Measurements from ENCODE around the gene SLC7A5. TPM values are rescaled to one million over a fixed set of nuclear protein-coding genes. Genes with fewer than 3 reads are reported as not detected.

Gene SLC7A5
- total RNA-seq, 2 experiments from 2014 or later = 178 to 187 TPM

DNA sequence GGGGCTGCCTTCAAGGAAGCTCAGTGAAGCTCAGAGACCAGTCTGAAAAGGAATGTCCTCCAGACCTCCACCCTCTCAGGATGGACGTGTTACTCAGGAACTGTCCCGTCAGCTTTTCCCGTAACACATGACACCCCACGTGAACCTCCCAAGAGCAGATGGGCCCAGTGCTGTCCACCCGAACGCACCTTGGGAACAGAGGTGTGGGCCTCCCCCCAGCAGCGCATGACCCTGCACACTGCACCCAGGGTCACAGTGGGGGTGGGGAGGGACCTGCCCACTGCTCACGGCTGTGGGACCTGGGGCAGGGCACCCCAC, 21.9 kb downstream of the SLC7A5 start:
- ChIA-PET POLR2A (interaction anchor here (0.8 to 1.8 kb wide), 4 partner anchors 9 to 67 kb away, joined by 3 to 5 read pairs (median 4); no protein-coding TSS in a partner anchor), CTCF (interaction anchor here (1.6 to 12.3 kb wide), 3 partner anchors 23 to 68 kb away, joined by 4 to 286 read pairs (median 18); partner anchors contain the start of gene SLC7A5)
- peaks cover 52% of the 10 kb centered on the region for H3K36me3 Mint-ChIP-seq (ENCODE audit: low read depth)
- H3K9me3 Mint-ChIP-seq = no peaks in the 10 kb centered on the region
- no peaks in the 10 kb centered on the region for H3K27me3 Mint-ChIP-seq
- H3K27ac Mint-ChIP-seq = no peak overlapping the region
- DNase-seq = no peak
- H3K4me1 Mint-ChIP-seq = peaks cover 13% of the 10 kb centered on the region
- no peak overlapping the region for H3K4me3 Mint-ChIP-seq

DNA sequence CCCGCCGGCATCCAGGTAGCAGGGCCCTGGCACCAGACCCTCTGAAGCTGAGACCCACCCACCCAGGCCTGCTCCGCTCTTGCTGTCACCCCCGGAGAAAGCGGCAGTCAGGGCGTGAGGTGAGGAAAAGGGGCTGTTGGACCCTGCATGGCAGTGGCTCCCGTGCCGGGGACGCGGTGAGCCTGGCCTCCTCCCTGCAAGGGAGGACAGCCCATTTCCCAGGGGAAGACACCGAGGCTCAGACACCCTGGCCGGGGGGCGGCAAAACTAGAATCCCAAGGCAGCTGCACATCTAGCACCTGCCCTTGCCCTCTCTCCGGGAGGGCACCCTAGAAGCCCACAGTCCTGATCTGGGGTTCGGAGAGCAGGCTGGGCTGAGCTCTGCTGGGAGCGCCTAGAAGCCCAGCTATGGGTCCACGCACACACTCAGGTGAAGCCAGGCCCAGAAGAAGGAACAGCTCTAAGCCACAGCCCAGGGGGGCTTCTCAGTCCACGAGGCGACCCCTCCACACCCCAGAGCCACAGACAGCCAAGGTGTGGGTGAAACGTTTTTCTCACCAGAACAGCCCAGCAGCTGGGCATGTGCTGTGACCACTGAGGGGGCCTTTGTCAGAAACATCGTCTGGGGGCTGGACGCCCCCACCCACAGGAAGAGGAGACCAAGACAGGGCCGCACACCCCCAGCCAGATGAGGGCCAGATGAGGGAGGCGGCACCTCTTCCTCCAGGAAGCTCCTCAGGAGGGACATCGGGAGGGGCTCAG, 22.4 kb downstream of the SLC7A5 start:
- CTCF ChIA-PET = interaction anchor here (1.6 to 12.3 kb wide), 3 partner anchors 23 to 67 kb away, joined by 4 to 286 read pairs (median 18); partner anchors contain the start of gene SLC7A5
- Mint-ChIP-seq H3K9me3 (no peaks in the 10 kb centered on the region), H3K27ac (no peak overlapping the region), H3K4me1 (peaks cover 13% of the 10 kb centered on the region), H3K4me3 (no peak overlapping the region), H3K27me3 (no peaks in the 10 kb centered on the region), H3K36me3 (ENCODE audit: low read depth) (peaks cover 48% of the 10 kb centered on the region)
- no peak for DNase-seq
- POLR2A ChIA-PET = interaction anchor here (0.8 to 1.8 kb wide), 6 partner anchors 9 to 67 kb away, joined by 3 to 5 read pairs (median 4); partner anchors contain the start of gene SLC7A5

DNA sequence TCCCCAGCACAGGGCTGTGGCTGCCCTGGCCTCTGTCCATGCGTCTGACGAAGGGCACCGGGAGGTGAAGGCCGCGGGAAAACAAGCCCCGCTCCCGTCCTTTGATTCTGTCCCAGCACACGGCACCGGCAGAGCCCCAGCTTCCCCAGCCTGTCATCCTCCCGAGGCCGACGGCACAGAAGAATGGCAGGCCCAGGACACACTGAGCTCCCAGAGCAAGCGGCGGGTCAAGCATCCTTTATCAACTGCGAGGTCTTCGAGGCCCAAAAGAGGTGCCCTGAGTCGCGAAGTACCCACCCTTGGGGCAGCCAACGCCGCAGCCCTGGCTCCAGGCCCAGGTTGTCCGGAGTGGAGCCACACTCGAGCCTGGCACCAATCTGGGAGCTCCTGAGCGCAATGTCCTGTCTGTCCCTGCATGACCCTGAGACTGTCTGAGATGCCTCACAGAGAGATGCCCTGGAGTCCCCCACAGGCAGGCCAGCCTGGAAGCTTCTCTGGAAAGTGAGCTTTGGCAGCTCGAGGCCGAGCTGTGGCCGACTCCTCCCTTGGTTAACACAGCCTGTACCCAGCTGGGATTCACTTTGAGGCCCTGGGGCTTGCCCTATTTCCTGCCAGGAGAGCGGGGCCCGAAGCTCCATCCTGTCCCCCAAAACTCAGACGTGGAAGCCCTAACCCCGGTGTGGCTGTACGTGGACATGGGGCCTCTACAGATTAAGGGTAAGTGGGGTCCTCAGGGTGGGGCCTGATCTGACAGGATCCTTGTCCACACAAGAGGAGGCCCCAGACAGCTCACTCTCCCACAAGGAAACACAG, 23.3 kb downstream of the SLC7A5 start:
- H3K9me3 Mint-ChIP-seq = no peaks in the 10 kb centered on the region
- H3K4me3 Mint-ChIP-seq = no peak overlapping the region
- H3K4me1 Mint-ChIP-seq = peaks cover 12% of the 10 kb centered on the region
- no peak for DNase-seq
- no peak overlapping the region for H3K27ac Mint-ChIP-seq
- peaks cover 49% of the 10 kb centered on the region for H3K36me3 Mint-ChIP-seq (ENCODE audit: low read depth)
- H3K27me3 Mint-ChIP-seq = no peaks in the 10 kb centered on the region
- ChIA-PET POLR2A (interaction anchor here (0.8 to 2.0 kb wide), 6 partner anchors 21 to 80 kb away, joined by 3 to 7 read pairs (median 4); partner anchors contain the start of genes KLHDC4 and SLC7A5), CTCF (interaction anchor here (1.6 to 12.3 kb wide), 3 partner anchors 24 to 66 kb away, joined by 4 to 286 read pairs (median 18); partner anchors contain the start of gene SLC7A5)

DNA sequence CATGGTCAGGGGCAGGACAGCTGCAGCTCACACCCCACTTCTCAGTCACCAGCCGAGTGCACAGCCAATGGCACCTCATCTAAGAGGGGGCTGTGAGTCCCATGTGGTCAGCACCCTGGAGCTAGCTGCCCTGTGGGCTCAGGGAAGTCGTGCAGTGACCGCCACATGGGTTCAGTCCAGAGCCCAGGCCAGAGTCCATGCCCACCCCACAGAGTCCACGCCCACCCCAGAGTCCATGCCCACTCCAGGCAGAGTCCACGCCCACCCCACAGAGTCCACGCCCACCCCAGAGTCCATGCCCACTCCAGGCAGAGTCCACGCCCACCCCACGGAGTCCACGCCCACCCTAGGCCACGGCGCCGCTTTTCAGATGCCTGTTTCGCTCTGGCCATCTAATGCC, 24.1 kb downstream of the SLC7A5 start:
- Mint-ChIP-seq H3K27ac (no peak overlapping the region), H3K27me3 (no peaks in the 10 kb centered on the region), H3K9me3 (no peaks in the 10 kb centered on the region), H3K36me3 (ENCODE audit: low read depth) (peaks cover 44% of the 10 kb centered on the region), H3K4me3 (no peak overlapping the region), H3K4me1 (peaks cover 8% of the 10 kb centered on the region)
- ChIA-PET CTCF (interaction anchor here (3.6 to 12.3 kb wide), 2 partner anchors 25 to 65 kb away, joined by 18 to 286 read pairs; partner anchors contain the start of gene SLC7A5), POLR2A (interaction anchor here (0.8 to 2.0 kb wide), 3 partner anchors 21 to 79 kb away, joined by 3 to 7 read pairs (median 3); partner anchors contain the start of gene KLHDC4)
- DNase-seq = no peak

DNA sequence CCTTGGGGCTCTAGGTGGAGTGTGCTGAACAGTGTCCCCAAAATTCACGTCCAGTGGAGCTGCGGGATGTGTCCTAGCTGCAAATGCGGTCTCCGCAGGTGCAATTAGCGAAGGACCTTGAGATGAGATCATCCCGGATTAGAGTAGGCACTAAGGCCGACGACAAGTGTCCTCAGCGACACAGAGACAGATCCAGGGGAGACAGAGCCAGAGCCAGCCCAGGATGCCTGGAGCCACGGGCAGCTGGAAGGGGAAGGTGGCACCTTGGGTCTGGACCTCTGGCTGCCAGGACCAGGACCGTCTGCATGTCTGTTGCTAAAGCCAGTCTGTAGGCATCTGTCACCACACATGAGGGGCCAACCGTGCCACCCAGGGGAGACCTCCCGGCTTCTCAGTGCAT, 24.5 kb downstream of the SLC7A5 start:
- H3K9me3 Mint-ChIP-seq = no peaks in the 10 kb centered on the region
- no peak overlapping the region for H3K4me3 Mint-ChIP-seq
- DNase-seq = no peak
- no peaks in the 10 kb centered on the region for H3K27me3 Mint-ChIP-seq
- H3K4me1 Mint-ChIP-seq = peaks cover 4% of the 10 kb centered on the region
- CTCF ChIA-PET = interaction anchor here (3.6 to 12.3 kb wide), 2 partner anchors 26 to 65 kb away, joined by 18 to 286 read pairs; partner anchors contain the start of gene SLC7A5
- H3K36me3 Mint-ChIP-seq (ENCODE audit: low read depth) = peaks cover 41% of the 10 kb centered on the region
- POLR2A ChIA-PET = interaction anchor here (0.8 to 2.0 kb wide), 3 partner anchors 22 to 79 kb away, joined by 3 to 7 read pairs (median 3); partner anchors contain the start of gene KLHDC4
- H3K27ac Mint-ChIP-seq = no peak overlapping the region

DNA sequence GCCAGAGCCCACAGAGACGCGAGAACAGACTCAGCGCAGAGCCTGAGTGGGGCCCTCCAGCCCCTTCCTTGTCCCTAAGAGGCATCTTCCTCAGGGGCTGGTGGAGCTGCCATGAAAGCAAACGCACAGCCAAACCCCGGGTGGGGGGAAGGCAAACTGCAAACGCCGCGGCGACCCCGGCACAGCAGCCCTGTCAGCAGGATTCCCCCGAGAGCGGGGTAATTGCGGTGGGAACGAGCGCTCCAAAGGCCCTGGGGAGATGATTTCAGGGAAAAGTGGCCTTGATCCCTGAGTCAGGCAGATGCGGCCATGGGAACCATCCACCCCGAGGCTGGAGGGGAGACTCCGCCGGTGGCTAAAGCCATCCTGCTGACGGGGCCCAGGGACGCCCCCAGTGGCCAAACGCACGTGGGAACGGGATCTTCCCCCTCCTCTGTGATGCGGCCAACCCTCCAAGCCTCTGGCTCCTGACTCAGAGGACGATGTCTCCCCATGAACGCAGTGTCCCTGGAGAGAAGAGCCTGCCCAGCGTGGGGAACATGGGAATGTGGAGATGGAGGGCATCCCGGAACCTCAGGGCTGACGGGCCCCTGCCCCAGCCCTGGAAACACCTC, 25.1 kb downstream of the SLC7A5 start:
- H3K4me3 Mint-ChIP-seq = no peak overlapping the region
- H3K36me3 Mint-ChIP-seq (ENCODE audit: low read depth) = peaks cover 41% of the 10 kb centered on the region
- DNase-seq = no peak
- ChIA-PET POLR2A (interaction anchor here (2.0 kb wide), 1 partner anchor 65 kb away, joined by 7 read pairs; no protein-coding TSS in a partner anchor), CTCF (interaction anchor here (2.9 kb wide), 1 partner anchor 65 kb away, joined by 12 read pairs; no protein-coding TSS in a partner anchor)
- H3K27ac Mint-ChIP-seq = no peak overlapping the region
- H3K27me3 Mint-ChIP-seq = no peaks in the 10 kb centered on the region
- H3K4me1 Mint-ChIP-seq = peaks cover 3% of the 10 kb centered on the region
- H3K9me3 Mint-ChIP-seq = no peaks in the 10 kb centered on the region

DNA sequence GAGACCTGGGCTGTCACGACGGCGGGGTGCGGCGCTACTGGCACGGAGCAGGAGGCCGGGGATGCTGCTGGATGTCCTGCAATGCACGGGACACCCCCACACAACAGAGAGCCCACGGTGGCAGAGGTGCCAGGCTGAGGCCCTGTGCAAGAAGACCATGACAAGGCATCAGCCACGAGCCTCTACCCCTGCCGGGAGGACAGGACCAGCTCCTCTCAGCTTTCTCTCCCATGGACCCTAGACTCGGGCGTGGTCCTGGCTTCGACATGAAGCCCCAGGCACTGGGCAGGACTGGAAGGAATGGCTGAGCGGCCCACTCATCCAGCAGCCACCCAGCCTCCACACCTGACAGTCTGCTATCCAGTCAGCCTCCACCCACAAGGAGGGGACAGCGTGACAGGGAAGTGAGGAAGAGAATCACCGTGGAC, 25.6 kb downstream of the SLC7A5 start:
- peaks cover 36% of the 10 kb centered on the region for H3K36me3 Mint-ChIP-seq (ENCODE audit: low read depth)
- DNase-seq = no peak
- POLR2A ChIA-PET = no interaction called here
- CTCF ChIA-PET = interaction anchor here (1.2 to 2.9 kb wide), 2 partner anchors 63 to 64 kb away, joined by 3 to 12 read pairs; no protein-coding TSS in a partner anchor
- peaks cover 3% of the 10 kb centered on the region for H3K4me1 Mint-ChIP-seq
- no peaks in the 10 kb centered on the region for H3K27me3 Mint-ChIP-seq
- H3K4me3 Mint-ChIP-seq = no peak overlapping the region
- H3K27ac Mint-ChIP-seq = no peak overlapping the region
- no peaks in the 10 kb centered on the region for H3K9me3 Mint-ChIP-seq

DNA sequence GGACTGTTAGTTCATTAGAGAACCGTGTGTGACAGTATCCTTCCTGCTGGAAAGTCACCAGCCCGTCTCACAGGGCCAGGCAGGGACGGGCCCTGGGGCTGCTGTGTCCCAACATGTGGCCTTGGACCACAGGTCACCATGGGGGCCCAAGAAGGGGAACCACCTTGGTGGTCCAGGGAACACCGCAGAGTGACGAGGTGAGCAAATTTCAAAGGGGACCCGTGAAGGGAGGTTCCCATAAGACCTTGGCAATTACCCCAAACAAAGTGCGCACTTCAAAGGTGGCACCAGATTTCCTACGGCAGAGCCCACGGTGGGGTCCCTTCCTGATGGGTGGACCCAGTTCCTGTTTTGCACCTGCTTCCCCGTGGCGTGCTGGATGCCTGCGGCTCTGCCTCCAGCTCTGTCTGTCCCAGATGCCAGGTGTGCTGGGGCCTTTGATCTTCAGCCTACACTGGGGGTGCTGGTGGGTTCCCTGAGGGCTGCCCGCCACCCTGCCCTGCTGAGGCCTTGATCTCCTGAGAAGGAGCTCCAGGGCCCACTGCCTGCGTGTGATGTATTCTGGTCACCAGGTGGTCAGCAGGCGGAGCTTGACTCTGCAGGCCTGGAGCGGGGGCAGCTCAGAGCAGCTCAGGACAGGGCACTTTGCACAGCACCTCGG, 27.0 kb downstream of the SLC7A5 start:
- H3K27me3 Mint-ChIP-seq = no peaks in the 10 kb centered on the region
- peak overlapping the region; percentile 51 for H3K27ac Mint-ChIP-seq
- peaks cover 36% of the 10 kb centered on the region for H3K36me3 Mint-ChIP-seq (ENCODE audit: low read depth)
- ChIA-PET CTCF (interaction anchor here (1.2 to 2.9 kb wide), 2 partner anchors 62 to 63 kb away, joined by 3 to 12 read pairs; no protein-coding TSS in a partner anchor), POLR2A (no interaction called here)
- H3K4me1 Mint-ChIP-seq = peaks cover 3% of the 10 kb centered on the region
- no peak for DNase-seq
- H3K9me3 Mint-ChIP-seq = no peaks in the 10 kb centered on the region
- H3K4me3 Mint-ChIP-seq = no peak overlapping the region

DNA sequence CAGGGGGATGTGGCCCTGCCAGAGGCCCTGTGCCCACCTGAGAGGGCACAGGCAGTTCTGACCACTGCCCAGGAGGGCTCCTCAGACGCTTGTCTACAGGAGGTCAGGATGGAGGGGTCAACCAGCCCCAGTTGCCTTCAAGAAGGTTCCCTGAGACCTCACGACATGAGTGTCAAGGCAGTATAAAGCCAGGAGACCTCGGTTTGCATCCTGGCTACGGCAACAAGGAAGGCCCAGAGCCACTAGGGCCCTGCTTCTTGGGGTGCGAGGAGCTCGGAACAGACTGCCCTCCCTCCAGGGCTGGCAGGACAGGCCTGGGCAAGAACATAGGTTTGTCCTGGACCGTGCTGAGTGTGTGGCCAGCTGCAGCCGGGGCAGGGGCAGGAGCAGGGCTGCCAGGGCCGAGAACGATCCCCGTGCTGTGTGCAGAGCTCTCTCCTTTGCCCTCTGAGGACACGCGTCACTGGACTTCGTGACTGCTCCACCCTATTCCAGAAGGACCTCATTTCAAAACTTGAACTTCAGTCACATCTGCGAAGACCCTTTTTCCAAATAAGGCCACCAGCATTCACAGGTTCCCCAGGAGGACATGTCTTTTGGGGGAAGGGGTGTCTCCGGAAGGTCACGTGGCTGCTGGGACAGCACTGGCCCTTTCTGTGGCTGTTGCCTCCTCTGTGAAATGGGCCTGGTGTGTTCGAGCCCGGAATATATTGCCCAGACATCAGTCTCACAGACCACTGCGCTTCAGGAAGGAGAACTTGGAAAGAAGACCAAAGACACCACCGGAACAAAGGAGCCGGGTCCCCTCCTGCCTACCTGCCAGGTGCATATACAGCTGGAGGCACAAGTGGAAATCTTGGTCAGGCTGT, 27.7 kb downstream of the SLC7A5 start:
- no peaks in the 10 kb centered on the region for H3K9me3 Mint-ChIP-seq
- H3K36me3 Mint-ChIP-seq (ENCODE audit: low read depth) = peaks cover 41% of the 10 kb centered on the region
- CTCF ChIA-PET = interaction anchor here (2.9 kb wide), 1 partner anchor 62 kb away, joined by 12 read pairs; no protein-coding TSS in a partner anchor
- no peak for DNase-seq
- H3K4me1 Mint-ChIP-seq = peaks cover 5% of the 10 kb centered on the region
- no peaks in the 10 kb centered on the region for H3K27me3 Mint-ChIP-seq
- POLR2A ChIA-PET = no interaction called here
- no peak overlapping the region for H3K4me3 Mint-ChIP-seq
- no peak overlapping the region for H3K27ac Mint-ChIP-seq

DNA sequence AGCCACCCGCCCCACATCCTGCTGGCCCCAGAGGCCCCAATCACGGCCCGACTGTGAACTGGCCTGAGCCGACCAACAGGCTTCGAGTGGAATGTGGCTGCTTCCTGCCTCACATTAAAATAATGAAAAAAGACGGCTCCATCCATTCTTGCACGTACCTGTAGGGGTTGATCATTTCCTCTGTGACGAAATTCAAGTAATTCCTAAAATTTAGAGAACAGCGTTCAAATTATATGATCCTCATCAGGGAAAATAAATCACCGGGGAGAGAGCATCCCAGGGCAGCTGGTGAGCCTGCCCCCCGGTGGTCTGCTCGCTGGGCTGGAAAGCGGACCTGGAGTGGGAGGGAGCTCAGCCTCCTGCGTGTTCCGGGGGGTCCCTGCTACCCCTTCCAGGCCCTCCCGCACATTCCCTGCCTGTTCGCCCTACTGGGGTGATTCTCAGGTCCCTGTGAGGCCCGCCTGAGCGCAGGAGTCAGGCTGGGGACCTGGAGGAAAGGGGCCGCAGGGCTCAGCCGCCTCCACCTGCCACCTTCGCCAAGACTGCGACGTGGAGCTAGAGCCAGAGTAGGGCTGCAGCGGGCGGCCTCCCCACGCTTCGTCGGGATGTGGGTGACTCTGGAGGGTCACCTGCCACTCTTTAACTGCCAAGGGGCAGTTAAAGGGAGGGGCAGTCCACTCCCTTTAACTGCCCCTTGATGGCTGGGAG, 28.9 kb downstream of the SLC7A5 start:
- CTCF ChIA-PET = no interaction called here
- Mint-ChIP-seq H3K27me3 (no peaks in the 10 kb centered on the region), H3K9me3 (no peaks in the 10 kb centered on the region), H3K4me1 (peaks cover 5% of the 10 kb centered on the region), H3K36me3 (ENCODE audit: low read depth) (peaks cover 51% of the 10 kb centered on the region), H3K4me3 (no peak overlapping the region), H3K27ac (no peak overlapping the region)
- DNase-seq = no peak
- POLR2A ChIA-PET = no interaction called here

All from activated CD4-positive, alpha-beta memory T cell treated with anti-CD3 and anti-CD28 coated beads, Interleukin-2, amount 10 ng/mL, durations not matched to agents 7 days and 5 days (primary cell).